OCI-LY1 (cell line): ENCODE results near the gene OR1I1.

Source experiments
- EZH2 ChIP-seq: fragments of 200-600 bp; sonication (generic), shearing (Covaris generic); IDR thresholded peaks from 2 replicates; pipeline ENCODE4 v1.8.0; 2017; ENCODE audit warnings: borderline replicate concordance, mixed run types, mild to moderate bottlenecking, antibody characterized with exemption, low read length, moderate library complexity, mixed read lengths
- TF ChIP-seq, protein P1 (sequence below): fragments of 200-600 bp; sonication (generic), shearing (Covaris generic); IDR thresholded peaks from 2 replicates; pipeline ENCODE4 v1.5.1; 2017; ENCODE audit warnings: mild to moderate bottlenecking, antibody characterized with exemption, low read length, moderate library complexity, mixed read lengths

DNA sequence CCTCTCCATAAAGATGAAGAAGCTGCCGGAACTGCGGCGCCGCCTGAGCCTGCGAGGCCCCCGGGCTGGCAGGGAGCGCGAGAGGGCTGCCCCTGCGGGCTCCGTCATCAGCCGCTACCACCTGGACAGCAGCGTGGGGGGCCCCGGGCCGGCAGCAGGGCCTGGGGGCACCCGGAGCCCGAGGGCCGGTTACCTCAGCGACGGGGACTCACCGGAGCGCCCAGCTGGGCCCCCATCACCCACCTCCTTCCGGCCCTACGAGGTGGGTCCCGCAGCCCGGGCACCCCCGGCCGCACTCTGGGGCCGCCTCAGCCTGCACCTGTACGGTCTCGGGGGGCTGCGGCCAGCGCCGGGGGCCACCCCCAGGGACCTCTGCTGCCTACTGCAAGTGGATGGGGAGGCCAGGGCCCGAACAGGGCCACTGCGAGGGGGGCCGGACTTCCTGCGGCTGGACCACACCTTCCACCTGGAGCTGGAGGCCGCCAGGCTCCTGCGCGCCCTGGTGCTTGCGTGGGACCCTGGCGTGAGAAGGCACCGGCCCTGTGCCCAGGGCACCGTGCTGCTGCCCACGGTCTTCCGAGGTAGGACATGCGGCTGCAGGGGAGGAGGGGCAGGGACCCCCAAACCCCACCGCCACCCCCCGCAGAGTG is 27.9 kb downstream of the OR1I1 start:
- TF ChIP-seq EZH2: no peak
- TF ChIP-seq, protein P1, sequence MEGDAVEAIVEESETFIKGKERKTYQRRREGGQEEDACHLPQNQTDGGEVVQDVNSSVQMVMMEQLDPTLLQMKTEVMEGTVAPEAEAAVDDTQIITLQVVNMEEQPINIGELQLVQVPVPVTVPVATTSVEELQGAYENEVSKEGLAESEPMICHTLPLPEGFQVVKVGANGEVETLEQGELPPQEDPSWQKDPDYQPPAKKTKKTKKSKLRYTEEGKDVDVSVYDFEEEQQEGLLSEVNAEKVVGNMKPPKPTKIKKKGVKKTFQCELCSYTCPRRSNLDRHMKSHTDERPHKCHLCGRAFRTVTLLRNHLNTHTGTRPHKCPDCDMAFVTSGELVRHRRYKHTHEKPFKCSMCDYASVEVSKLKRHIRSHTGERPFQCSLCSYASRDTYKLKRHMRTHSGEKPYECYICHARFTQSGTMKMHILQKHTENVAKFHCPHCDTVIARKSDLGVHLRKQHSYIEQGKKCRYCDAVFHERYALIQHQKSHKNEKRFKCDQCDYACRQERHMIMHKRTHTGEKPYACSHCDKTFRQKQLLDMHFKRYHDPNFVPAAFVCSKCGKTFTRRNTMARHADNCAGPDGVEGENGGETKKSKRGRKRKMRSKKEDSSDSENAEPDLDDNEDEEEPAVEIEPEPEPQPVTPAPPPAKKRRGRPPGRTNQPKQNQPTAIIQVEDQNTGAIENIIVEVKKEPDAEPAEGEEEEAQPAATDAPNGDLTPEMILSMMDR: no peak
